HL-60 (cell line): ENCODE measurements around the gene PHB1.

Experiments
- DNase-seq, 2 experiments: peaks; one replicate each; pipeline ENCODE4 v3.0.0-alpha.2; 2010 to 2020; ENCODE audit warnings: low read depth in 1 of 2, low spot score in 1 of 2
- H3K27ac ChIP-seq: fragments of 250-450 bp; sonication (Bioruptor Pico); replicated peaks from 2 replicates; pipeline ENCODE4 v1.5.1; 2020; ENCODE audit warnings: mild to moderate bottlenecking, moderate library complexity
- H3K27me3 ChIP-seq: fragments of 250-450 bp; sonication (Bioruptor Pico); 2 replicates; pipeline ENCODE4 v1.5.1; 2021; ENCODE audit warnings: mild to moderate bottlenecking, moderate library complexity; ENCODE audit not compliant: insufficient read depth, poor library complexity, severe bottlenecking
- H3K4me3 ChIP-seq: replicated peaks from 2 replicates; pipeline ENCODE4 v1.5.1; 2011; ENCODE audit warnings: mild to moderate bottlenecking, control low read depth, low read length; ENCODE audit not compliant: insufficient read depth
- CTCF ChIP-seq: IDR thresholded peaks from one replicate; pipeline ENCODE4 v1.5.1; 2011; ENCODE audit warnings: low read length, control low read depth, inconsistent platforms; ENCODE audit not compliant: insufficient read depth
- GABPA ChIP-seq: IDR thresholded peaks from 2 replicates; pipeline ENCODE4 v1.6.1; 2012; ENCODE audit warnings: low read depth
- POLR2AphosphoS5 ChIP-seq: IDR thresholded peaks from 2 replicates; pipeline ENCODE4 v1.6.1; 2012; ENCODE audit warnings: low read depth
- REST ChIP-seq: IDR thresholded peaks from 2 replicates; pipeline ENCODE4 v1.6.1; 2012; ENCODE audit warnings: low read depth; ENCODE audit not compliant: insufficient replicate concordance
- SPI1 ChIP-seq: IDR thresholded peaks from 2 replicates; pipeline ENCODE4 v1.6.1; 2012; ENCODE audit warnings: low read depth, mild to moderate bottlenecking, borderline replicate concordance

The PHB1 gene

DNA sequence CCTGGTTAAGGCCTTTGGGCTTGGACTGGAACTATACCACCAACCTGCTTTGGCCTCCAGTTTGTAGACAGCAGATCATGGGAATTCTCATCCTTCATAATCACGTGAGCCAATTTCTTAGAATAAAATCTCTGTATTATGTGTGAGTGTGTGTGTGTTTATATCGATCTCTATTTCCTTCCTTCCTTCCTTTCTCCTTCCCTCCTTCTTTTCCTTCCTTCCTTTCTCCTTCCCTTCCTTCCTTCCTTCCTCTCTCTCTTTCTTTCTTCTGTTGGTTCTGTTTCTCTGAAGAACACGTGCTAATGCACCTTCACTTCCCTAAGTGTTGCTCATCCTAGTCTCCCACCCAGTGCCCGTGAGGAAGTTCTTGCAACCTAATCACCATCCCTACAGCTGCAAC, 35.5 kb upstream of the PHB1 start:
- H3K27ac ChIP-seq: no peak overlapping the region
- H3K27me3 ChIP-seq: no peaks in the 10 kb centered on the region
- DNase-seq: peak in 1 of 2 experiments; percentile 55
- TF ChIP-seq CTCF (no peak), POLR2AphosphoS5 (no peak), GABPA (no peak), SPI1 (no peak), REST (no peak)
- H3K4me3 ChIP-seq: no peak overlapping the region

GRCh38 chr17:49447628-49448302, 33.1 kb upstream of the PHB1 start:
- DNase-seq: no peak
- Histone ChIP-seq H3K27me3 (no peaks in the 10 kb centered on the region), H3K4me3 (no peak overlapping the region), H3K27ac (no peak overlapping the region)
- no peak for TF ChIP-seq SPI1
- no peak for TF ChIP-seq REST
- TF ChIP-seq CTCF: no peak
- no peak for TF ChIP-seq GABPA
- no peak for TF ChIP-seq POLR2AphosphoS5

DNA sequence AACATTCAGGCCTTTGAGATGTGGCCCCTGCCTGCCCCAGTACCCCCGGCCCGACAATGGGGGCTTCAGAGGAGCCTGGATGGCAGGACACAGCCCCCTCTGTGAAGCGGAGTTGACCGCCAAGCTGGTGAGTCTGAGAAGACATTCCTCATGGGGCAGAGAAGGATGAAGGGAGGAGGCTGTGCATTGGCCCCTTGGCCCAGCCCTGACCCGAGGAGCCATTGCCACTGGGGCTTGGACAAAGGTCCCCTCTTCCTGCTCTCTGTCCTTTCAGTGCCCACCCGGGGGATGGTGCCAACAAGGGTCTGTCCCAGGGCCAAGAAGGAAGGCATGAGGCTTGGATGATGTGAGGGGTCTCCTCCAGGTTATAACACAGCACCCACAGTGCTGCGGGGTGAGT, 30.9 kb upstream of the PHB1 start:
- no peak for DNase-seq
- Histone ChIP-seq H3K27ac (no peak overlapping the region), H3K4me3 (no peak overlapping the region), H3K27me3 (no peaks in the 10 kb centered on the region)
- TF ChIP-seq SPI1 (no peak), CTCF (no peak)

GRCh38 chr17:49444384-49444783, 29.7 kb upstream of the PHB1 start:
- H3K4me3 ChIP-seq: no peak overlapping the region
- TF ChIP-seq SPI1 (no peak), CTCF (no peak), GABPA (no peak), REST (no peak), POLR2AphosphoS5 (no peak)
- no peak overlapping the region for H3K27ac ChIP-seq
- H3K27me3 ChIP-seq: peaks cover 3% of the 10 kb centered on the region
- no peak for DNase-seq
